CD4-positive, CD25-positive, alpha-beta regulatory T cell (primary cell): ENCODE data around the gene CAMKK2. TPM values are rescaled to one million over a fixed set of nuclear protein-coding genes. Genes with fewer than 3 reads are reported as not detected.

Source experiments
- ATAC-seq, 2 donors: fragments of 150-1000 bp; cut with Tn5 transposase; one replicate each; pipeline ENCODE4 v1.10.0; 2021; ENCODE audit warnings: low read depth in 2 of 2, moderate number of reproducible peaks in 2 of 2, moderate library complexity in 1 of 2
- DNase-seq, 3 donors: peaks; one replicate each; pipeline versions ENCODE4 v3.0.0 to v3.0.0-alpha.2; 2012 to 2022; ENCODE audit warnings: mixed read lengths in 1 of 3
- H3K27ac ChIP-seq: one replicate; pipeline ENCODE4 v1.7.0; 2013; ENCODE audit warnings: mild to moderate bottlenecking, low read length; ENCODE audit not compliant: insufficient read depth, poor library complexity, severe bottlenecking
- H3K27me3 ChIP-seq: one replicate; pipeline ENCODE4 v1.7.0; 2013; ENCODE audit warnings: low read length; ENCODE audit not compliant: control insufficient read depth, insufficient read depth
- H3K36me3 ChIP-seq: one replicate; pipeline ENCODE4 v1.7.0; 2013; ENCODE audit warnings: mild to moderate bottlenecking, low read length, moderate library complexity; ENCODE audit not compliant: control insufficient read depth, insufficient read depth
- H3K4me1 ChIP-seq: 2 replicates; pipeline ENCODE4 v1.7.0; 2013; ENCODE audit warnings: mild to moderate bottlenecking, low read length; ENCODE audit not compliant: insufficient read depth, control insufficient read depth, poor library complexity, severe bottlenecking
- H3K4me3 ChIP-seq: one replicate; pipeline ENCODE4 v1.7.0; 2013; ENCODE audit warnings: low read depth, mild to moderate bottlenecking, low read length, moderate library complexity
- H3K9me3 ChIP-seq, 2 experiments: 1 replicate in 1 of 2; 2 replicates in 1 of 2; pipeline ENCODE4 v1.7.0; 2013; ENCODE audit warnings: low read length in 2 of 2, mild to moderate bottlenecking in 1 of 2, moderate library complexity in 1 of 2; ENCODE audit not compliant: control insufficient read depth in 2 of 2
- H3K27ac Mint-ChIP-seq, 3 donors: one replicate each; pipeline ENCODE4 v1.8.0; 2020 to 2022; ENCODE audit warnings: mild to moderate bottlenecking in 3 of 3, mixed read lengths in 3 of 3, moderate library complexity in 2 of 3
- H3K27me3 Mint-ChIP-seq: one replicate; pipeline ENCODE4 v1.8.0; 2022; ENCODE audit warnings: mild to moderate bottlenecking, mixed read lengths
- H3K36me3 Mint-ChIP-seq: one replicate; pipeline ENCODE4 v1.8.0; 2020; ENCODE audit warnings: mixed read lengths
- H3K4me1 Mint-ChIP-seq, 4 donors: one replicate each; pipeline ENCODE4 v1.8.0; 2020 to 2022; ENCODE audit warnings: mixed read lengths in 4 of 4, mild to moderate bottlenecking in 1 of 4
- H3K4me3 Mint-ChIP-seq, 4 donors: one replicate each; pipeline ENCODE4 v1.8.0; 2020 to 2022; ENCODE audit warnings: mild to moderate bottlenecking in 4 of 4, mixed read lengths in 4 of 4, moderate library complexity in 3 of 4
- H3K9me3 Mint-ChIP-seq, 7 donors: one replicate each; pipeline ENCODE4 v1.8.0; 2020 to 2022; ENCODE audit warnings: mixed read lengths in 7 of 7, mild to moderate bottlenecking in 3 of 7, moderate library complexity in 2 of 7
- polyA plus RNA-seq, 4 donors: library from polyadenylated mRNA; unstranded; fragments of 300-500 nt; fragmentation: Illumina TruSeq; gene quantifications; one replicate each; pipeline ENCODE4 v1.2.3, GENCODE V29; 2021
- total RNA-seq: library from RNA; stranded (reverse); gene quantifications from one replicate; pipeline ENCODE4 v1.2.3, GENCODE V29; 2022

The CAMKK2 gene
- total and polyA plus RNA-seq, 5 donors from 2014 or later: 9.6 to 15.2 (median 12.1) TPM

- peaks cover 0 to 8% (median 4%) of the 10 kb centered on the region in 4 donors for H3K4me1 Mint-ChIP-seq
- no peaks in the 10 kb centered on the region for H3K9me3 Mint-ChIP-seq
- no peak for ATAC-seq
- no peak overlapping the region for H3K27ac Mint-ChIP-seq
- no peak overlapping the region for H3K4me3 ChIP-seq
- DNase-seq: no peak
- H3K27me3 Mint-ChIP-seq: no peaks in the 10 kb centered on the region
- H3K4me1 ChIP-seq: no peaks in the 10 kb centered on the region
- H3K36me3 Mint-ChIP-seq: peaks cover 21% of the 10 kb centered on the region
- H3K9me3 ChIP-seq: no peaks in the 10 kb centered on the region
- no peak overlapping the region for H3K27ac ChIP-seq
- no peak overlapping the region for H3K4me3 Mint-ChIP-seq
- H3K36me3 ChIP-seq: peaks cover 8% of the 10 kb centered on the region
- H3K27me3 ChIP-seq: no peaks in the 10 kb centered on the region
Observed at GRCh38 chr12:121274036-121274763, 22.3 kb downstream of the CAMKK2 start.

GRCh38 chr12:121273364-121273896 lies 23.1 kb downstream of the CAMKK2 start:
- Mint-ChIP-seq H3K4me1 (peaks cover 0 to 8% (median 4%) of the 10 kb centered on the region in 4 donors), H3K27me3 (no peaks in the 10 kb centered on the region), H3K27ac (peak overlapping the region in 1 of 3 donors; percentile 62), H3K4me3 (no peak overlapping the region), H3K36me3 (peaks cover 21% of the 10 kb centered on the region), H3K9me3 (no peaks in the 10 kb centered on the region)
- no peak overlapping the region for H3K4me3 ChIP-seq
- peaks cover 15% of the 10 kb centered on the region for H3K36me3 ChIP-seq
- no peak for ATAC-seq
- no peaks in the 10 kb centered on the region for H3K27me3 ChIP-seq
- no peaks in the 10 kb centered on the region for H3K4me1 ChIP-seq
- no peaks in the 10 kb centered on the region for H3K9me3 ChIP-seq
- DNase-seq: no peak
- H3K27ac ChIP-seq: no peak overlapping the region

DNA sequence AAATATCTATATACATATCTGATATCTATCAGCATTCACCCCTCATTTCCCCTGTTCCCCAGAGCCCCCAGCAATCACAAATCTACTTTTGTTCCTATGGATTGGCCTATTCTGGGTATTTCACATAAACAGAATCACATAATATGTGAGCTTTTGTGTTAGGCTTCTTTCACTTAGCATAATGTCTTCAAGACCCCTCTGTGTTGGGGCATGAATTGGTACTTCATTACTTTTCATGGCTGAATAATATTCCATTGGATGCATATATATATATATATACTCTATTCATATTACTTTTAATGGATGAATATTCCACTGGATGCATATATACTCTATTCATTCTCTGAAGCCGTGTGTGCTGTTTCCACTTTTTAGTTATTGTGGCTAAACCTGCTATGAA lies 28.7 kb downstream of the CAMKK2 start:
- no peak overlapping the region for H3K27ac ChIP-seq
- H3K9me3 ChIP-seq: no peaks in the 10 kb centered on the region
- H3K27me3 ChIP-seq: no peaks in the 10 kb centered on the region
- H3K4me1 ChIP-seq: no peaks in the 10 kb centered on the region
- no peak for ATAC-seq
- Mint-ChIP-seq H3K4me1 (peaks cover 0 to 4% (median 2%) of the 10 kb centered on the region in 4 donors), H3K36me3 (peaks cover 27% of the 10 kb centered on the region), H3K9me3 (no peaks in the 10 kb centered on the region), H3K27ac (no peak overlapping the region), H3K27me3 (no peaks in the 10 kb centered on the region), H3K4me3 (no peak overlapping the region)
- H3K4me3 ChIP-seq: no peak overlapping the region
- DNase-seq: no peak
- H3K36me3 ChIP-seq: peaks cover 22% of the 10 kb centered on the region

- Mint-ChIP-seq H3K27ac (no peak overlapping the region), H3K4me3 (no peak overlapping the region), H3K4me1 (no peaks in the 10 kb centered on the region), H3K9me3 (no peaks in the 10 kb centered on the region), H3K36me3 (peaks cover 36% of the 10 kb centered on the region), H3K27me3 (no peaks in the 10 kb centered on the region)
- peaks cover 34% of the 10 kb centered on the region for H3K36me3 ChIP-seq
- DNase-seq: no peak
- no peaks in the 10 kb centered on the region for H3K4me1 ChIP-seq
- ATAC-seq: no peak
- H3K27me3 ChIP-seq: no peaks in the 10 kb centered on the region
- H3K27ac ChIP-seq: no peak overlapping the region
- no peak overlapping the region for H3K4me3 ChIP-seq
- no peaks in the 10 kb centered on the region for H3K9me3 ChIP-seq
Observed at GRCh38 chr12:121264951-121265515, 31.5 kb downstream of the CAMKK2 start.

DNA sequence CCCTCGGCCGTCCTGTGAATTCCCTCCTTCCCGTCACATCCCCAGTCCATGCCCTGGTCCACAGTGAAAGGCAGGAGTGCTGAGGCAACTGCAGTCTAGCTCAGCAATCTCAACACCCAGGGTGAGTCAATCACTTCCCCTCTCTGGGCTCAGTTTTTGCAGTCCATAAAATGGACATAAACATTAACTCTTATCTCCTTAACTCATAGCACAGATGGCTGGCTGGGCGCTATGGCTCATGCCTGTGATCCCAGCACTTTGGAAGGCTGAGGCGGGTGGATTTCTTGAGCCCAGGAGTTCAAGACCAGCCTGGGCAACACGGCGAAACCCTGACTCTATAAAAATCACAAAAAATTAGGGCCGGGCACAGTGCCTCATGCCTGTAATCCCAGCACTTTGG lies 32.4 kb downstream of the CAMKK2 start:
- H3K27ac ChIP-seq: no peak overlapping the region
- ATAC-seq: no peak
- no peaks in the 10 kb centered on the region for H3K4me1 ChIP-seq
- Mint-ChIP-seq H3K9me3 (no peaks in the 10 kb centered on the region), H3K4me3 (no peak overlapping the region), H3K27me3 (no peaks in the 10 kb centered on the region), H3K36me3 (peaks cover 37% of the 10 kb centered on the region), H3K4me1 (no peaks in the 10 kb centered on the region), H3K27ac (no peak overlapping the region)
- DNase-seq: no peak
- no peaks in the 10 kb centered on the region for H3K27me3 ChIP-seq
- peaks cover 29% of the 10 kb centered on the region for H3K36me3 ChIP-seq
- H3K9me3 ChIP-seq: no peaks in the 10 kb centered on the region
- H3K4me3 ChIP-seq: no peak overlapping the region

GRCh38 chr12:121263206-121263935 lies 33.1 kb downstream of the CAMKK2 start:
- H3K9me3 ChIP-seq: no peaks in the 10 kb centered on the region
- no peak overlapping the region for H3K4me3 ChIP-seq
- Mint-ChIP-seq H3K9me3 (no peaks in the 10 kb centered on the region), H3K4me1 (no peaks in the 10 kb centered on the region), H3K36me3 (peaks cover 39% of the 10 kb centered on the region), H3K27me3 (no peaks in the 10 kb centered on the region), H3K4me3 (no peak overlapping the region), H3K27ac (peak overlapping the region in 1 of 3 donors; percentile 55)
- H3K4me1 ChIP-seq: no peaks in the 10 kb centered on the region
- H3K36me3 ChIP-seq: peaks cover 22% of the 10 kb centered on the region
- no peak overlapping the region for H3K27ac ChIP-seq
- DNase-seq: no peak
- ATAC-seq: no peak
- H3K27me3 ChIP-seq: no peaks in the 10 kb centered on the region

DNA sequence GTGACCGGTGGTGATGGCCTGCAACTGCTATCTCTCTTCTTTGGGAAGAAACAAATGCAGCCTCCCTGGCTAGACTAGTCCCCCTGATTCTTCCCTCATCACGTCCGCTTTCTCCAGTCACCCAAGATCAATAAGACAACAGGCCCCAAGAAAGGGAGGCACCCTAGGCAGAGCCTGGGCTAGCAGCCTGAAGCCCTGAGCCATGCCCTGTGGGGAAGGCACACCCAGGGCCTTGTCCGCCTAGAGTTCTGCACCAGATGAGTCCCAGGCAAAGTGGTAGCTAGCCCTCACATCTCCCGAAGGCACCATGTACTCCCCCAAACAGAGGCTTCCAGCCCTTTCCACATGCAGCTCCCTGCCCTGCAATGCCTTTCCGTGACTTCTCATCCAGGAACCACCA lies 35.1 kb downstream of the CAMKK2 start:
- no peak for DNase-seq
- no peak for ATAC-seq
- no peaks in the 10 kb centered on the region for H3K9me3 ChIP-seq
- no peaks in the 10 kb centered on the region for H3K9me3 Mint-ChIP-seq
- no peak overlapping the region for H3K27ac ChIP-seq
- no peak overlapping the region for H3K27ac Mint-ChIP-seq
- H3K4me3 Mint-ChIP-seq: no peak overlapping the region
- H3K36me3 ChIP-seq: peaks cover 18% of the 10 kb centered on the region
- no peaks in the 10 kb centered on the region for H3K27me3 Mint-ChIP-seq
- H3K4me1 Mint-ChIP-seq: peaks cover 0 to 5% (median 0%) of the 10 kb centered on the region in 4 donors
- no peaks in the 10 kb centered on the region for H3K27me3 ChIP-seq
- no peak overlapping the region for H3K4me3 ChIP-seq
- H3K4me1 ChIP-seq: no peaks in the 10 kb centered on the region
- H3K36me3 Mint-ChIP-seq: peaks cover 46% of the 10 kb centered on the region
